GM12878 (cell line): ENCODE results near the gene CHPT1.
"Not testable (repeated sequence)": the region's sequence is repeated elsewhere in the genome, so short reads cannot be mapped to it uniquely, and the experiment has no call there.

Source experiments
- CTCF ChIP-seq, 3 experiments: IDR thresholded peaks in 2 of 3; conservative IDR thresholded peaks in 1 of 3; 2 replicates each; pipeline ENCODE4 v1.5.1; 2011; ENCODE audit warnings: low read depth in 3 of 3, low read length in 3 of 3, mild to moderate bottlenecking in 3 of 3, control low read depth in 2 of 3, moderate library complexity in 2 of 3, inconsistent platforms in 1 of 3, mixed read lengths in 1 of 3; ENCODE audit not compliant: control insufficient read depth in 2 of 3, insufficient read depth in 1 of 3; ENCODE audit errors: extremely low read depth in 1 of 3
- HDAC6 ChIP-seq: fragments of 200-600 bp; sonication (generic); IDR thresholded peaks from one replicate; pipeline ENCODE4 v1.8.0; 2017; ENCODE audit warnings: antibody characterized with exemption; ENCODE audit not compliant: unreplicated experiment

GRCh38 chr12:101734482-101734881 lies 37.0 kb downstream of the CHPT1 start:
- not testable (repeated sequence) for TF ChIP-seq CTCF (IDR thresholded peaks at IDR 0.05 in 2 of 3, conservative IDR thresholded peaks at IDR 0.05 in 1 of 3; ENCODE audit: control insufficient read depth in 2 of 3, extremely low read depth in 1 of 3, insufficient read depth in 1 of 3, low read depth in 3 of 3, low read length in 3 of 3); HDAC6
